HG02678 (cell line): ENCODE results near the gene ZNF316.

ENCODE experiments used
- ATAC-seq: cut with Tn5 transposase; IDR thresholded peaks from one replicate; pipeline ENCODE4 v1.9.1; 2021; ENCODE audit warnings: mild to moderate bottlenecking, moderate library complexity; ENCODE audit not compliant: unreplicated experiment

The ZNF316 gene

DNA sequence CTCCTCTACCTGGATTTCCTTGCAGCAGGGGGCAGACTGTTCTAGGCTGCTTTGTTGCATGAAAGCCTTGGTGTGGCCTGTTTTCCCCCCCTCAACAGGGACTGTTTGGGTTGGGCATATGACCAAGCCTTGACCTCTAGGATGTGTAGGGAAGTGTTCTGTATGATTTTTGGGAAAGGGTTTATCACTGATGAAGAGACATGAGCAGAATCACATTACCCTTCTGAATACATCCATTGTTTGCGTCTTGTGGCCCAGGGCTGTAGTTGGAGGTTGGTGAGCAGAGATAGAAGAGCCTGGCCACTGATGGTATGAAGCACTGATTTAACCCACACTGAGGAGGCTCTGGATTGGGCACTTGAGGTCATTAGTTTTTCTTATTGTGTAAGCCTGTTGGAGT, 43.0 kb downstream of the ZNF316 start:
- ATAC-seq = no peak

DNA sequence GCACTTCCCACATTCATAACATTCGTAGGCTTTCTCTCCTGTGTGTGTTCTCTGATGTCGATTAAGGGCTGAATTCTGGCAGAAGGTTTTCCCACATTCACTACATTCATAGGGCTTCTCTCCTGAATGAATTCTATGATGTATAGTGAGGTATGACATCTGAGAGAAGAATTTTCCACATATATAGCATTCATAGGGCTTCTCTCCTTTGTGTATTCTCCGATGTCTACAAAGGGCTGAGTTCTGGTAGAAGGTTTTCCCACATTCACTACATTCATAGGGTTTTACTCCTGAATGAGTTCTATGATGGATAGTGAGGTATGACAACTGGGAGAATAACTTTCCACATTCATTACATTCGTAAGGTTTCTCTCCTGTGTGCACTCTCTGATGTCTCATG, 54.0 kb downstream of the ZNF316 start:
- no peak for ATAC-seq

DNA sequence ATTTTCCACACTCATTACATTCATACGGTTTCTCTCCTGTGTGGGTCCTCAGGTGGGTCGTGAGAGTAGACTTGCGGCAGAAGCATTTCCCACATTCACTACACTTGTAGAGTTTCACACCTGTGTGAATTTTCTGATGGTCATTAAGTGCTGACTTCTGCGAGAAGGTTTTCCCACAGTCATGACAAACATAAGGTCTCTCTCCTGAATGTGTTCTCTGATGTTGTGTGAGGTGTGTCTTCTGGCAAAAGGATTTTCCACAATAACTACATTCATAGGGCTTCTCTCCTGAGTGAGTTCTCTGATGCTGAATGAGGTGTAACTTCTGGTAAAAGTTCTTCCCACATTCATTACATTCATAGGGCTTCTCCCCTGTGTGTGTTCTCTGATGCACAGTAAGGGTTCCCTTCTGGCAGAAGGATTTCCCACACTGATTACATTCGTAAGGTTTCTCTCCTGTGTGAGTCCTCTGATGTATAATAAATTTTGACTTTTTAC, 54.5 kb downstream of the ZNF316 start:
- ATAC-seq = no peak

DNA sequence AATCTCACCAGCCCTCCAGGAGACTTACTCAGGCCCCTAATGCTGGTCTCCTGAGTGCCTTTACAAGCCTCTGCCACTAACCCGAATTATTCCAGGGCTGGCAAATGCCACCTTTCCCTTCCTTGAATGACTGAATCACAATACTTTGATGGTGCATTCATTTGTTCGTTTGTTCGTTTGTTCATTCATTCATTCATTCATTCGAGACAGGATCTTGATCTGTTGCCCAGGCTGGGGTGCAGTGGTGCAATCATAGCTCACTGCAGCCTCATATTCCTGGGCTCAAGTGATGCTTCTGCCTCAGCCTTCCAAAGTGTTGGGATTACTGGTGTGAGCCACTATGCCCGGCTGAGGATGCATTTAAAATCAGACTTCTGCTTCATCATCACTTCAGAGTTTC, 63.7 kb downstream of the ZNF316 start:
- no peak for ATAC-seq

DNA sequence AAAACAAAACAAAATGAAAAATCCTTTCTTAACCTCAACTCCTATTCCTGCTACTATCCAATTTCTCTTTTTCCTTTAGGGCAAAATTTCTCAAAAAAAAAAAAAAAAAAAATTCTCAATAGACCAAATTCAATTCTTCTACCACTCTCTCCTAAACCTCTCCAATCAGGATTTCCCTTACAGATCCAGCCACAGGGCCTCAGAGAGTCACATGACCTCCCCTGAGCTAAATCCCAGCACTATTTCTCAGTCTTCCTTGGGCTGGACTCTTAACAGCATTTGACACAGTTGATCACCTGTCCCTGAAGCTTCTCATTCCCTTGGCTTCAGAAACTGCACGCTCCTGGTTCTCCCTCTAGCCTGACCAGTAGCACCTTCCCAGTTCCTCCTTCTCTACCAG, 64.7 kb downstream of the ZNF316 start:
- ATAC-seq = no peak
